ENCODE results near the gene NR5A2.

Gene NR5A2

DNA sequence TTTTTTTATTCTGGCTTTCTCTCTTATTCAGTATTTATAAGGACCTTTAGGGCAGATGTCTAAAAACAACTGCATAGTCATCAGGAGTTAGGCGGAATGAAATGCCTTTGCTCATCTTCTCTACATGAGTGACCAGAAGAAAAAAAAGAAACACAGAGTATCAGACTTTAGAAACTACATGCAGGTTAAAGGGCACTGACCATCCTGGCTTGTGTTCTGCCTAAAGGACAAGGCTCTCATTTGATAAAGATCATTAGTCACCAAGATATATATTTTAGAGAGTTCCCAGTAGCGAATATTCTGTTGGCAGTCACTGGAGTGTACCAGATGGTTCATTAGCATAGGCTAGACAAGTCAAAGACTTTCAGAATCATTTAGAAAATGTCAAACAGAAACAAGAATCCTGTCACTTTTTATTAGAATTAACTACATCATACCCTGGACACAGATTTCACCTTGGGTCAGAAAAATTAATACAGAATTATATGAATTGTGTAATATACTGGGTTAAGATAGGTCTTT is 145.6 kb downstream of the NR5A2 start:
- no peaks in the 10 kb centered on the region for H3K9me3 ChIP-seq (ENCODE audit: control insufficient read depth, low read length)
- H3K9ac ChIP-seq, result no peak overlapping the region
- H3K27me3 ChIP-seq (ENCODE audit: control insufficient read depth, insufficient read depth, low read length), result no peaks in the 10 kb centered on the region
- no peak overlapping the region for H2AFZ ChIP-seq
- H3K4me3 ChIP-seq (ENCODE audit: low read depth, low read length), result no peak overlapping the region
- H3K27ac ChIP-seq, result no peak overlapping the region
- no peaks in the 10 kb centered on the region for H3K36me3 ChIP-seq (ENCODE audit: control insufficient read depth, insufficient read depth, low read length)
- no peak overlapping the region for H3K4me2 ChIP-seq (ENCODE audit: low read length)
- no peaks in the 10 kb centered on the region for H3K79me2 ChIP-seq
- TF ChIP-seq, protein P1, sequence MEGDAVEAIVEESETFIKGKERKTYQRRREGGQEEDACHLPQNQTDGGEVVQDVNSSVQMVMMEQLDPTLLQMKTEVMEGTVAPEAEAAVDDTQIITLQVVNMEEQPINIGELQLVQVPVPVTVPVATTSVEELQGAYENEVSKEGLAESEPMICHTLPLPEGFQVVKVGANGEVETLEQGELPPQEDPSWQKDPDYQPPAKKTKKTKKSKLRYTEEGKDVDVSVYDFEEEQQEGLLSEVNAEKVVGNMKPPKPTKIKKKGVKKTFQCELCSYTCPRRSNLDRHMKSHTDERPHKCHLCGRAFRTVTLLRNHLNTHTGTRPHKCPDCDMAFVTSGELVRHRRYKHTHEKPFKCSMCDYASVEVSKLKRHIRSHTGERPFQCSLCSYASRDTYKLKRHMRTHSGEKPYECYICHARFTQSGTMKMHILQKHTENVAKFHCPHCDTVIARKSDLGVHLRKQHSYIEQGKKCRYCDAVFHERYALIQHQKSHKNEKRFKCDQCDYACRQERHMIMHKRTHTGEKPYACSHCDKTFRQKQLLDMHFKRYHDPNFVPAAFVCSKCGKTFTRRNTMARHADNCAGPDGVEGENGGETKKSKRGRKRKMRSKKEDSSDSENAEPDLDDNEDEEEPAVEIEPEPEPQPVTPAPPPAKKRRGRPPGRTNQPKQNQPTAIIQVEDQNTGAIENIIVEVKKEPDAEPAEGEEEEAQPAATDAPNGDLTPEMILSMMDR (IDR thresholded peaks at IDR 0.05), result no peak
- no peaks in the 10 kb centered on the region for H3K4me1 ChIP-seq

DNA sequence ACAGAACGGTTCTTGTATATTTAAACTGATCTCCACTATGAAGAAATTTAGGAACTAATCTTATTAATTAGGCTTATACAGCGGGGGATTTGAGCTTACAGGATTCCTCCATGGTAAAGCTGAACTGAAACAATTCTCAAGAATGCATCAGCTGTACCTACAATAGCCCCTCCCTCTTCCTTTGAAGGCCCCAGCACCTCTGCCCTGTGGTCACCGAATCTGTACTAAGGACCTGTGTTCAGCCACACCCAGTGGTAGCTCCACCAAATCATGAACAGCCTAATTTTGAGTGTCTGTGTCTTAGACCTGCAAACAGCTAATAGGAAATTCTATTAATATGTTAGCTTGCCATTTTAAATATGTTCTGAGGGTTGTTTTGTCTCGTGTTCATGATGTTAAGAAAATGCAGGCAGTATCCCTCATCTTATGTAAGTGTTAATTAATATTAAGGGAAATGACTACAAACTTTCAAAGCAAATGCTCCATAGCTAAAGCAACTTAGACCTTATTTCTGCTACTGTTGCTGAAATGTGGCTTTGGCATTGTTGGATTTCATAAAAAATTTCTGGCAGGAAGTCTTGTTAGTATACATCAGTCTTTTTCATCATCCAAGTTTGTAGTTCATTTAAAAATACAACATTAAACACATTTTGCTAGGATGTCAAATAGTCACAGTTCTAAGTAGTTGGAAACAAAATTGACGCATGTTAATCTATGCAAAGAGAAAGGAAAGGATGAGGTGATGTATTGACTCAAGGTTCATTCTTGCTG is 147.2 kb downstream of the NR5A2 start:
- Histone ChIP-seq H3K27ac (no peak overlapping the region), H3K4me2 (ENCODE audit: low read length) (no peak overlapping the region), H2AFZ (no peak overlapping the region), H3K9me3 (ENCODE audit: control insufficient read depth, low read length) (no peaks in the 10 kb centered on the region), H3K27me3 (ENCODE audit: control insufficient read depth, insufficient read depth, low read length) (no peaks in the 10 kb centered on the region), H3K4me3 (ENCODE audit: low read depth, low read length) (no peak overlapping the region), H3K79me2 (no peaks in the 10 kb centered on the region), H3K36me3 (ENCODE audit: control insufficient read depth, insufficient read depth, low read length) (no peaks in the 10 kb centered on the region), H3K9ac (no peak overlapping the region), H3K4me1 (no peaks in the 10 kb centered on the region)
- TF ChIP-seq, protein P1 (IDR thresholded peaks at IDR 0.05), result no peak

DNA sequence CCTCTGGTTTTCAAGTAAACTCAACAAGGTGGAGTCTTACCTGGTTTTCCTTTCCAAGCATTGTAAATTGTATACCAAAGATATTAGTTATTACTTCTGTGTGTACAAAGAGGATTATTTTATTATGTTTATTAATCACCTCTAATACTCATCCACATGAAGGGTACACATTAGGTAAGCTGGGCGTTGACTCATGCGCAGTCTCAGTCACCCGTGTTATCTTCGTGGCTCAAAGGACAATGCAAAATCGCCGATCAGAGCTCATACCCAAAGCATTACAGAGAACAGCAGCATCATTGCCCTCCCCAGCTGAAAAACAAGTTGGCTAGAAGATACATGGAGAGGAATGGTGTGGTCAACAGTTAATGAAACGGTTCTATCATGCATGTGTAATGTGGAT is 148.7 kb downstream of the NR5A2 start:
- Histone ChIP-seq H3K27ac (no peak overlapping the region), H3K27me3 (ENCODE audit: control insufficient read depth, insufficient read depth, low read length) (no peaks in the 10 kb centered on the region), H3K36me3 (ENCODE audit: control insufficient read depth, insufficient read depth, low read length) (no peaks in the 10 kb centered on the region), H3K9me3 (ENCODE audit: control insufficient read depth, low read length) (no peaks in the 10 kb centered on the region), H2AFZ (no peak overlapping the region), H3K79me2 (no peaks in the 10 kb centered on the region), H3K4me2 (ENCODE audit: low read length) (no peak overlapping the region), H3K4me1 (no peaks in the 10 kb centered on the region), H3K4me3 (ENCODE audit: low read depth, low read length) (no peak overlapping the region), H3K9ac (no peak overlapping the region)
- TF ChIP-seq, protein P1 (IDR thresholded peaks at IDR 0.05), result no peak

DNA sequence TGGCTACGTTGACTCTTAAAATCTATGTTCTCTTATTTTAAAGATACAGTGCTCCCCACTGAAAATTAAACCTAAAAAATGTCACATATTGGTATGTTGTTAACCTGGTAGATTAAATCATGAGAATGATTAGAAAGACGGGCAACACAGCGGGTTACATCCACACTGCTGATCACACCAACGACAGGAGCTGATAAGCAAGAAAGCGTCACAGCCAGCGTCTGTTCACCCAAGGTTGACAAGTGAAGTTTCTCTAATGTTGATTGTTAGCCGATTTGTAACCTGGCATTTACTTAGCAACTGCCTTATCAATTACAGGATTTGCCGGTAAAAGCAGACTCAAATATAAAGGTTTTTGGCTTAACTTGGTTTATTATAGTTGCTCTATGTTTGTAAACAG is 149.3 kb downstream of the NR5A2 start:
- Histone ChIP-seq H2AFZ (no peak overlapping the region), H3K27me3 (ENCODE audit: control insufficient read depth, insufficient read depth, low read length) (no peaks in the 10 kb centered on the region), H3K27ac (no peak overlapping the region), H3K9ac (no peak overlapping the region), H3K4me2 (ENCODE audit: low read length) (no peak overlapping the region), H3K4me1 (no peaks in the 10 kb centered on the region), H3K36me3 (ENCODE audit: control insufficient read depth, insufficient read depth, low read length) (no peaks in the 10 kb centered on the region), H3K79me2 (no peaks in the 10 kb centered on the region), H3K9me3 (ENCODE audit: control insufficient read depth, low read length) (no peaks in the 10 kb centered on the region), H3K4me3 (ENCODE audit: low read depth, low read length) (no peak overlapping the region)
- TF ChIP-seq, protein P1 (IDR thresholded peaks at IDR 0.05), result no peak

DNA sequence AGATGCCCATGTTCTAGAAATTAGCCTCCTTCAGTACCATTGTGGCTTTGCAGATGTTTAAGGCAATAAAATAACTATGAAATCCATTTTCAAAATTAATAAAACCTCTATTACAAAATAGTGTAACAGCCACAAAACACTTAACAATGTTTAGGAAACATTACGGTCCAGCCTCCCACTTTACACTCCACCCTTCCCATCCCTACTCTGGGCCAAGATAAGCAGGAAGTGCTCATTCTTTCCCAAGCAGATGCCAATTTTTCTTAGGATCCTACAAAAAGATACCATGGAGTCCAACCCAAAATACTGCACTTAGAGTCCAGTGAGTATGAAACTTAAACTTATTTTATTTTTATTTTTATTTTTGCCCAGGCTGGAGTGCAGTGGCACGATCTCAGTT is 150.8 kb downstream of the NR5A2 start:
- H3K79me2 ChIP-seq, result no peaks in the 10 kb centered on the region
- no peaks in the 10 kb centered on the region for H3K36me3 ChIP-seq (ENCODE audit: control insufficient read depth, insufficient read depth, low read length)
- no peaks in the 10 kb centered on the region for H3K27me3 ChIP-seq (ENCODE audit: control insufficient read depth, insufficient read depth, low read length)
- H3K4me1 ChIP-seq, result no peaks in the 10 kb centered on the region
- TF ChIP-seq, protein P1 (IDR thresholded peaks at IDR 0.05), result no peak
- no peaks in the 10 kb centered on the region for H3K9me3 ChIP-seq (ENCODE audit: control insufficient read depth, low read length)
- H3K27ac ChIP-seq, result no peak overlapping the region
- no peak overlapping the region for H3K9ac ChIP-seq
- H3K4me2 ChIP-seq (ENCODE audit: low read length), result no peak overlapping the region
- H2AFZ ChIP-seq, result no peak overlapping the region
- no peak overlapping the region for H3K4me3 ChIP-seq (ENCODE audit: low read depth, low read length)

Measured in parathyroid adenoma (tissue), 2 donors.